HFFc6 (cell line): ENCODE data around the gene ADAR. TPM values are rescaled to one million over a fixed set of nuclear protein-coding genes. Genes with fewer than 3 reads are reported as not detected.
"Not testable (repeated sequence)": the region's sequence is repeated elsewhere in the genome, so short reads cannot be mapped to it uniquely, and the experiment has no call there.

Experiments
- DNase-seq: peaks from one replicate; pipeline ENCODE4 v3.0.0-alpha.2; 2018
- H3K27ac Mint-ChIP-seq: 2 replicates; pipeline ENCODE4 v1.8.0; 2020; ENCODE audit warnings: mild to moderate bottlenecking, mixed read lengths
- H3K27me3 Mint-ChIP-seq: 2 replicates; pipeline ENCODE4 v1.8.0; 2021; ENCODE audit warnings: mild to moderate bottlenecking, moderate library complexity, mixed read lengths; ENCODE audit not compliant: insufficient read depth
- H3K36me3 Mint-ChIP-seq: 2 replicates; pipeline ENCODE4 v1.8.0; 2021; ENCODE audit warnings: low read depth, mixed read lengths
- H3K4me1 Mint-ChIP-seq: 2 replicates; pipeline ENCODE4 v1.8.0; 2020; ENCODE audit warnings: low read depth, mixed read lengths
- H3K4me3 Mint-ChIP-seq: 2 replicates; pipeline ENCODE4 v1.8.0; 2020; ENCODE audit warnings: mild to moderate bottlenecking, moderate library complexity, mixed read lengths
- H3K9me3 Mint-ChIP-seq: 2 replicates; pipeline ENCODE4 v1.8.0; 2020; ENCODE audit warnings: mild to moderate bottlenecking, mixed read lengths
- long read RNA-seq: library from polyadenylated mRNA; unstranded; transcript quantifications from one replicate; pipeline ENCODE4 v2.0.0, GENCODE V29; 2019
- total RNA-seq, 6 experiments: library from RNA; stranded (reverse); fragmentation: NEBNext Ultra II Directional; extraction: Animal tissue kit (Norgen Biotek cat#: 25700); gene quantifications; 2 replicates in 1 of 6; 3 replicates in 5 of 6; pipeline ENCODE4 v1.2.3, GENCODE V29; 2021
- TF ChIP-seq, protein P1 (sequence below): fragments of 200-600 bp; sonication (generic); IDR thresholded peaks from 2 replicates; pipeline ENCODE4 v1.5.0; 2021; ENCODE audit warnings: antibody characterized with exemption, mild to moderate bottlenecking

ADAR gene, protein sequence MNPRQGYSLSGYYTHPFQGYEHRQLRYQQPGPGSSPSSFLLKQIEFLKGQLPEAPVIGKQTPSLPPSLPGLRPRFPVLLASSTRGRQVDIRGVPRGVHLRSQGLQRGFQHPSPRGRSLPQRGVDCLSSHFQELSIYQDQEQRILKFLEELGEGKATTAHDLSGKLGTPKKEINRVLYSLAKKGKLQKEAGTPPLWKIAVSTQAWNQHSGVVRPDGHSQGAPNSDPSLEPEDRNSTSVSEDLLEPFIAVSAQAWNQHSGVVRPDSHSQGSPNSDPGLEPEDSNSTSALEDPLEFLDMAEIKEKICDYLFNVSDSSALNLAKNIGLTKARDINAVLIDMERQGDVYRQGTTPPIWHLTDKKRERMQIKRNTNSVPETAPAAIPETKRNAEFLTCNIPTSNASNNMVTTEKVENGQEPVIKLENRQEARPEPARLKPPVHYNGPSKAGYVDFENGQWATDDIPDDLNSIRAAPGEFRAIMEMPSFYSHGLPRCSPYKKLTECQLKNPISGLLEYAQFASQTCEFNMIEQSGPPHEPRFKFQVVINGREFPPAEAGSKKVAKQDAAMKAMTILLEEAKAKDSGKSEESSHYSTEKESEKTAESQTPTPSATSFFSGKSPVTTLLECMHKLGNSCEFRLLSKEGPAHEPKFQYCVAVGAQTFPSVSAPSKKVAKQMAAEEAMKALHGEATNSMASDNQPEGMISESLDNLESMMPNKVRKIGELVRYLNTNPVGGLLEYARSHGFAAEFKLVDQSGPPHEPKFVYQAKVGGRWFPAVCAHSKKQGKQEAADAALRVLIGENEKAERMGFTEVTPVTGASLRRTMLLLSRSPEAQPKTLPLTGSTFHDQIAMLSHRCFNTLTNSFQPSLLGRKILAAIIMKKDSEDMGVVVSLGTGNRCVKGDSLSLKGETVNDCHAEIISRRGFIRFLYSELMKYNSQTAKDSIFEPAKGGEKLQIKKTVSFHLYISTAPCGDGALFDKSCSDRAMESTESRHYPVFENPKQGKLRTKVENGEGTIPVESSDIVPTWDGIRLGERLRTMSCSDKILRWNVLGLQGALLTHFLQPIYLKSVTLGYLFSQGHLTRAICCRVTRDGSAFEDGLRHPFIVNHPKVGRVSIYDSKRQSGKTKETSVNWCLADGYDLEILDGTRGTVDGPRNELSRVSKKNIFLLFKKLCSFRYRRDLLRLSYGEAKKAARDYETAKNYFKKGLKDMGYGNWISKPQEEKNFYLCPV
- total RNA-seq: 100 to 1,000 TPM; 122 to 136 (median 126) TPM
- long read RNA-seq, full-length matches to known transcripts: 3 of 41 reads
- long read RNA-seq, partial matches to known transcripts: 15 of 41 reads
- long read RNA-seq, other reads (novel, unspliced or antisense): 23 of 41 reads

DNA sequence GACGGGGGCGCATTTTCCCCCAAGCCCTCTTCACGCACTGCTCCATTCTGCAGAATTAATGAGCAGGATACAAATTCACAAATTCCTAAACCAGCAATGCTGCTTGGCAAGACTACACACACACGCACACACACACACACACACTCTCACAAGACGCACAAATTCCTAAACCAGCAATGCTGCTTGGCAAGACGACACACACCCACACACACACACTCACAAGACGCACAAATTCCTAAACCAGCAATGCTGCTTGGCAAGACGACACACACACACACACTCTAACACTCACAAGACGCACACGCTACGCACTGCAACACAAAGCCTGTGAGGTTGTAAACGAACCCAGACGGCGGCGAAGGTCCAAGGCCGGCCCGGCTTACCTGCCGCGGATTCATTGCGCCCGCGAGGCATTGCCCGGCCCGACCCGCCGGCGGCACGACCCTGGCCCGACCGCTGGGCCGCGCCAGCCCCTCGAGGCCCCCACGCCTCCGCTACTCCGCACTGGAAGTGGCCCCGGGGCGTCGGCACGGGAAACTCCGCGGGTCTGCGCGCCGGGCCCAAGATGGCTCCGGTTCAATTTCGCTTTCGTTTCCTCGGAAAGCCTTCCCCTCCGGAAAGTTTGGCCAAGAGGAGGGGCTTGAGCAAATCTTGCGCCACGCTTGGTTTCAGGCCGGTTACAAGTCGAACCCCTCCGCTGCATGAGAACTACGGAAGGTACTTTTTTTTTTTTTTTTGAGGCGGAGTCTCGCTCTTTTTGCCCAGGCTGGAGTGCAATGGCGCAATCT lies at the start of gene ADAR:
TSS of gene ADAR (minus strand) at position 578 of the 788 bp plus-strand sequence. CDS start at position 398, 180 bp downstream.
- H3K9me3 Mint-ChIP-seq: no peaks in the 10 kb centered on the region
- peaks cover 4% of the 10 kb centered on the region; the same call in 1 of the 2 replicates for H3K36me3 Mint-ChIP-seq
- H3K4me3 Mint-ChIP-seq: peak within 1 kb of the TSS; percentile 97
- peak within 1 kb of the TSS; percentile 98 for H3K27ac Mint-ChIP-seq
- peaks cover 50% of the 10 kb centered on the region for H3K4me1 Mint-ChIP-seq
- TF ChIP-seq, protein P1, sequence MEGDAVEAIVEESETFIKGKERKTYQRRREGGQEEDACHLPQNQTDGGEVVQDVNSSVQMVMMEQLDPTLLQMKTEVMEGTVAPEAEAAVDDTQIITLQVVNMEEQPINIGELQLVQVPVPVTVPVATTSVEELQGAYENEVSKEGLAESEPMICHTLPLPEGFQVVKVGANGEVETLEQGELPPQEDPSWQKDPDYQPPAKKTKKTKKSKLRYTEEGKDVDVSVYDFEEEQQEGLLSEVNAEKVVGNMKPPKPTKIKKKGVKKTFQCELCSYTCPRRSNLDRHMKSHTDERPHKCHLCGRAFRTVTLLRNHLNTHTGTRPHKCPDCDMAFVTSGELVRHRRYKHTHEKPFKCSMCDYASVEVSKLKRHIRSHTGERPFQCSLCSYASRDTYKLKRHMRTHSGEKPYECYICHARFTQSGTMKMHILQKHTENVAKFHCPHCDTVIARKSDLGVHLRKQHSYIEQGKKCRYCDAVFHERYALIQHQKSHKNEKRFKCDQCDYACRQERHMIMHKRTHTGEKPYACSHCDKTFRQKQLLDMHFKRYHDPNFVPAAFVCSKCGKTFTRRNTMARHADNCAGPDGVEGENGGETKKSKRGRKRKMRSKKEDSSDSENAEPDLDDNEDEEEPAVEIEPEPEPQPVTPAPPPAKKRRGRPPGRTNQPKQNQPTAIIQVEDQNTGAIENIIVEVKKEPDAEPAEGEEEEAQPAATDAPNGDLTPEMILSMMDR: no peak
- no peaks in the 10 kb centered on the region for H3K27me3 Mint-ChIP-seq
- peak; percentile 96 for DNase-seq

GRCh38 chr1:154657556-154657955 lies 49.6 kb upstream of the ADAR start:
- Mint-ChIP-seq H3K27me3 (peaks cover 30% of the 10 kb centered on the region), H3K9me3 (peaks cover 6% of the 10 kb centered on the region; the same call in 1 of the 2 replicates), H3K36me3 (peaks cover 5% of the 10 kb centered on the region), H3K4me3 (no peak overlapping the region), H3K27ac (no peak overlapping the region), H3K4me1 (no peaks in the 10 kb centered on the region)
- TF ChIP-seq, protein P1: no peak
- no peak for DNase-seq

DNA sequence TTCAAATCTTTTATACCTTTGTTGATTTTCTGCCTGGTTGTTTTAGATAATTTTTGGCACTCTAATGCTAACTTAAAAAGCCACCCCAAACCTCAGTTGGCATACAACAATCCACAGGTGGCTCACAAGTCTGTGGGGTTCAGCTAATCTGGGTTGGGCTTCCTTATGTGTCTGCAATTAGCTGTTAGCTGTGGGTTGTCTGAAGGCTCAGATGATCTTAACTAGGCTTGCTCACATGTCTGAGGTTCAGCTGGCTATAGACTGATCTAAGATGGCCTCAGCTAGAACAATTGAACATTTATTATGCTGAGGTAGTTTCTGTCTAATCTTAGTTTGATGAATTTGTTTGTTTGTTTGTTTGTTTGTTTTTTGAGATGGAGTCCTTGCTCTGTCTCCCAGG lies 44.9 kb upstream of the ADAR start:
- Mint-ChIP-seq H3K9me3 (peaks cover 6% of the 10 kb centered on the region; the same call in 1 of the 2 replicates), H3K4me1 (no peaks in the 10 kb centered on the region), H3K4me3 (no peak overlapping the region), H3K27me3 (peaks cover 41% of the 10 kb centered on the region), H3K27ac (no peak overlapping the region), H3K36me3 (peaks cover 5% of the 10 kb centered on the region)
- no peak for DNase-seq
- TF ChIP-seq, protein P1: no peak

GRCh38 chr1:154644724-154645123 lies 36.7 kb upstream of the ADAR start:
- not testable (repeated sequence) for H3K4me3 Mint-ChIP-seq, H3K9me3 Mint-ChIP-seq, H3K36me3 Mint-ChIP-seq, H3K27ac Mint-ChIP-seq, H3K4me1 Mint-ChIP-seq, DNase-seq
- H3K27me3 Mint-ChIP-seq: peaks cover 14% of the 10 kb centered on the region

- H3K9me3 Mint-ChIP-seq: peaks cover 14% of the 10 kb centered on the region
- TF ChIP-seq, protein P1: no peak
These were observed 33.5 kb upstream of the ADAR start for GRCh38 chr1:154641534-154641933.

More at GRCh38 chr1:154641534-154641933, 33.5 kb upstream of the ADAR start:
- Mint-ChIP-seq H3K4me1 (no peaks in the 10 kb centered on the region; the same call in 1 of the 2 replicates), H3K36me3 (no peaks in the 10 kb centered on the region), H3K27ac (no peak overlapping the region), H3K4me3 (no peak overlapping the region), H3K27me3 (peaks cover 6% of the 10 kb centered on the region)
- no peak for DNase-seq
